ENCODE results near the gene FASTKD2.

DNA sequence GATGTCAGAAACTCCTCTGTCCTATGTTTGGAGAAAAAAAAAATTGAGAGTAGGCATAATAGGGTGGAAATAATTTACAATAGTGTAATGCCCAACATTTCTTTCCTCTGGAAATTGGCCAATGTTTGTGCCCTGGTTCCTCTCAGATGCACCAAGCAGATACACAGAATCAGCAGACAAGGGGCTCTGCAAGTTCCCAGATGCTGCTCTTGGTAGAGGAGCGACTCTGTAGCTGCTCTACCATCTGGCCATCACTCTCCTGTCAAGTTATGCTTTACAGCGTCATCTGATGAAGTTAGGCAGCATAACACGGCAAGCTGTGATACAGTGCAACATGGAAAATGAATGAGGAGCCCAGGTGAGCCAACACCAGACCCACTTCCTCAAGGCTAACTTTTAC, 48.8 kb upstream of the FASTKD2 start:
- TF ChIP-seq EZH2phosphoT487 (IDR thresholded peaks at IDR 0.05; ENCODE audit: low read depth, severe bottlenecking, unreplicated experiment) (no peak), EZH2 (IDR thresholded peaks at IDR 0.05; ENCODE audit: borderline replicate concordance) (no peak)
- TF ChIP-seq, protein P1, sequence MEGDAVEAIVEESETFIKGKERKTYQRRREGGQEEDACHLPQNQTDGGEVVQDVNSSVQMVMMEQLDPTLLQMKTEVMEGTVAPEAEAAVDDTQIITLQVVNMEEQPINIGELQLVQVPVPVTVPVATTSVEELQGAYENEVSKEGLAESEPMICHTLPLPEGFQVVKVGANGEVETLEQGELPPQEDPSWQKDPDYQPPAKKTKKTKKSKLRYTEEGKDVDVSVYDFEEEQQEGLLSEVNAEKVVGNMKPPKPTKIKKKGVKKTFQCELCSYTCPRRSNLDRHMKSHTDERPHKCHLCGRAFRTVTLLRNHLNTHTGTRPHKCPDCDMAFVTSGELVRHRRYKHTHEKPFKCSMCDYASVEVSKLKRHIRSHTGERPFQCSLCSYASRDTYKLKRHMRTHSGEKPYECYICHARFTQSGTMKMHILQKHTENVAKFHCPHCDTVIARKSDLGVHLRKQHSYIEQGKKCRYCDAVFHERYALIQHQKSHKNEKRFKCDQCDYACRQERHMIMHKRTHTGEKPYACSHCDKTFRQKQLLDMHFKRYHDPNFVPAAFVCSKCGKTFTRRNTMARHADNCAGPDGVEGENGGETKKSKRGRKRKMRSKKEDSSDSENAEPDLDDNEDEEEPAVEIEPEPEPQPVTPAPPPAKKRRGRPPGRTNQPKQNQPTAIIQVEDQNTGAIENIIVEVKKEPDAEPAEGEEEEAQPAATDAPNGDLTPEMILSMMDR (IDR thresholded peaks at IDR 0.05; ENCODE audit: poor library complexity): no peak

Measured in hepatocyte (in vitro differentiated cells).